Fibroblast of lung (primary cell): ENCODE results near the gene PTP4A2. TPM values are rescaled to one million over a fixed set of nuclear protein-coding genes. Genes with fewer than 3 reads are reported as not detected.

ENCODE experiments used
- DNase-seq, 2 donors: peaks; one replicate each; pipeline versions ENCODE4 v3.0.0 to v3.0.0-alpha.2; 2010; ENCODE audit warnings: low read depth in 2 of 2
- H2AFZ ChIP-seq: 2 replicates; pipeline ENCODE4 v1.5.1; 2012; ENCODE audit warnings: low read length, control low read depth, inconsistent platforms
- H3K27ac ChIP-seq: 2 replicates; pipeline ENCODE4 v1.5.1; 2011; ENCODE audit warnings: low read length, control low read depth; ENCODE audit not compliant: insufficient read depth
- H3K27me3 ChIP-seq: 2 replicates; pipeline ENCODE4 v1.5.1; 2011; ENCODE audit warnings: mild to moderate bottlenecking, low read length; ENCODE audit not compliant: control insufficient read depth, insufficient read depth
- H3K36me3 ChIP-seq: 2 replicates; pipeline ENCODE4 v1.5.1; 2011; ENCODE audit warnings: low read length; ENCODE audit not compliant: control insufficient read depth, insufficient read depth
- H3K4me1 ChIP-seq: 2 replicates; pipeline ENCODE4 v1.5.1; 2011; ENCODE audit warnings: low read length; ENCODE audit not compliant: control insufficient read depth, insufficient read depth; ENCODE audit errors: extremely low read depth
- H3K4me2 ChIP-seq: 2 replicates; pipeline ENCODE4 v1.5.1; 2011; ENCODE audit warnings: low read length, control low read depth; ENCODE audit not compliant: insufficient read depth; ENCODE audit errors: extremely low read depth
- H3K4me3 ChIP-seq, 4 experiments: fragments of 200-600 bp in 1 of 4; sonication (generic) in 1 of 4; replicated peaks in 1 of 4; 2 replicates each; pipeline ENCODE4 v1.5.1; 2011 to 2016; ENCODE audit warnings: low read length in 4 of 4, low read depth in 3 of 4, mild to moderate bottlenecking in 3 of 4, control low read depth in 2 of 4, inconsistent platforms in 1 of 4, mixed read lengths in 1 of 4; ENCODE audit not compliant: insufficient read depth in 1 of 4; ENCODE audit errors: control extremely low read depth in 1 of 4
- H3K79me2 ChIP-seq: 2 replicates; pipeline ENCODE4 v1.5.1; 2012; ENCODE audit warnings: mild to moderate bottlenecking, low read length, inconsistent platforms; ENCODE audit not compliant: control insufficient read depth, insufficient read depth
- H3K9ac ChIP-seq: 2 replicates; pipeline ENCODE4 v1.5.1; 2011; ENCODE audit warnings: mild to moderate bottlenecking, low read length, control low read depth; ENCODE audit not compliant: insufficient read depth
- H3K9me3 ChIP-seq: 2 replicates; pipeline ENCODE4 v1.5.1; 2012; ENCODE audit warnings: low read depth, low read length; ENCODE audit not compliant: control insufficient read depth, insufficient read depth
- H4K20me1 ChIP-seq: 2 replicates; pipeline ENCODE4 v1.5.1; 2011; ENCODE audit warnings: low read length; ENCODE audit not compliant: control insufficient read depth, insufficient read depth; ENCODE audit errors: extremely low read depth
- EZH2 ChIP-seq: IDR thresholded peaks from 2 replicates; pipeline ENCODE4 v1.5.1; 2012; ENCODE audit warnings: low read length, control low read depth, mild to moderate bottlenecking; ENCODE audit errors: missing control alignments
- polyA plus RNA-seq, 2 donors: library from polyadenylated mRNA; depleted of rRNA in 1 of 2; stranded (reverse) in 1 of 2; unstranded in 1 of 2; fragments of >200 nt; gene quantifications; 2 replicates each; pipeline ENCODE4 v1.2.1, GENCODE V29; 2011 to 2012; ENCODE audit warnings: missing spikeins in 1 of 2
- total RNA-seq: library from RNA; depleted of rRNA; stranded (reverse); fragments of >200 nt; gene quantifications from 2 replicates; pipeline ENCODE4 v1.2.1, GENCODE V29; 2014
- TF ChIP-seq, protein P1 (sequence below), 2 donors: IDR thresholded peaks in 1 of 2; conservative IDR thresholded peaks in 1 of 2; 1 replicate in 1 of 2; 2 replicates in 1 of 2; pipeline ENCODE4 v1.5.1; 2011 to 2012; ENCODE audit warnings: low read length in 2 of 2, control low read depth in 1 of 2, inconsistent platforms in 1 of 2, low read depth in 1 of 2, mild to moderate bottlenecking in 1 of 2

PTP4A2 gene
- total and polyA plus RNA-seq, 2 donors (not counting 1 experiment from before 2014, with no cell fraction given) = 366 to 429 TPM

DNA sequence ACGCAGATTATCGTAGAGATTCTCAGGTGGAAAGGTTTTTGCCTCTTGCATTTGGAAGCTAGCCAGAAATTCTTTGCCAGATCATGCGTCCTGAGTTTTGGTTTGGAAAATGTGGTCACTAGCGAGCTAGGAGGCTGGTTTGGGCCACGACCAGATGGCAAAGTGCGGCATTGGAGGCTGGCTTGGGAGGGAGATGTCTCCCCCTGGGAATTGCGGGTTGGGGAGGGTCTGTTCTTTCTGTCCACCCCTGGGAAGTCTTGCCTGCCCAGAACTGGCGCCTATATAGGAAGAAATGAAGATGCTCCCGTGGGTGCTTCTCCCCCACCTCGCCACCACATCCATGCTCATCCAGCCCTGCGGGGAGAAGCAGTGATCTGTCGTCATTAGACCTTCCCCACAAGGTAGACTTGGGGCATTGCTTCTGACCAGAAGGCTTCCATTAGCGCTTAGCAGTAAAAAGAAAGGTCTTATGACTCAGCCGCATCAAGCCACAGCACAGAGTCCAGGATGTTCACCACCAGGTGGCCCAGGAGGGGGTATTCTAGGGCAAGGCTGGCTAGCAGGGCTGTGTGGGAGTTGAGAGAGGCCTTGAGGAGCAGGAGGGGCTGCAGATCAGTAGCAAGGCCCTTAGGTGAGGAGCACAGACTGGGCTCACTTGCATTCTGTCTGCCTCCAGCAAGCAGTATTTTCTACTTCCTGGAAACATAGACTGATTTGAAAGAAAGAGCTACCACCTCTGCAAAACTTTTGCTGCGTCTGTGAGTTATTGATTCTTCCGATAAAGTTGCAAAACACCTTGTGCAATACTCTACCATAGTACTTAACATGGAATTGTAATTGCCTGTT, 1.5 kb upstream of the PTP4A2 start:
- TF ChIP-seq, protein P1, sequence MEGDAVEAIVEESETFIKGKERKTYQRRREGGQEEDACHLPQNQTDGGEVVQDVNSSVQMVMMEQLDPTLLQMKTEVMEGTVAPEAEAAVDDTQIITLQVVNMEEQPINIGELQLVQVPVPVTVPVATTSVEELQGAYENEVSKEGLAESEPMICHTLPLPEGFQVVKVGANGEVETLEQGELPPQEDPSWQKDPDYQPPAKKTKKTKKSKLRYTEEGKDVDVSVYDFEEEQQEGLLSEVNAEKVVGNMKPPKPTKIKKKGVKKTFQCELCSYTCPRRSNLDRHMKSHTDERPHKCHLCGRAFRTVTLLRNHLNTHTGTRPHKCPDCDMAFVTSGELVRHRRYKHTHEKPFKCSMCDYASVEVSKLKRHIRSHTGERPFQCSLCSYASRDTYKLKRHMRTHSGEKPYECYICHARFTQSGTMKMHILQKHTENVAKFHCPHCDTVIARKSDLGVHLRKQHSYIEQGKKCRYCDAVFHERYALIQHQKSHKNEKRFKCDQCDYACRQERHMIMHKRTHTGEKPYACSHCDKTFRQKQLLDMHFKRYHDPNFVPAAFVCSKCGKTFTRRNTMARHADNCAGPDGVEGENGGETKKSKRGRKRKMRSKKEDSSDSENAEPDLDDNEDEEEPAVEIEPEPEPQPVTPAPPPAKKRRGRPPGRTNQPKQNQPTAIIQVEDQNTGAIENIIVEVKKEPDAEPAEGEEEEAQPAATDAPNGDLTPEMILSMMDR (conservative IDR thresholded peaks at IDR 0.05 in 1 of 2, IDR thresholded peaks at IDR 0.05 in 1 of 2; ENCODE audit: low read depth in 1 of 2, low read length in 2 of 2) = peak; percentile 25 to 52
- no peak for TF ChIP-seq EZH2
- Histone ChIP-seq H4K20me1 (no peaks in the 10 kb centered on the region), H3K79me2 (peaks cover 29% of the 10 kb centered on the region), H3K27me3 (no peaks in the 10 kb centered on the region), H3K4me3 (no peak overlapping the region), H3K9ac (no peak overlapping the region), H3K27ac (no peak overlapping the region), H3K9me3 (no peaks in the 10 kb centered on the region), H3K4me1 (peaks cover 11% of the 10 kb centered on the region), H2AFZ (no peak overlapping the region), H3K4me2 (no peak overlapping the region), H3K36me3 (no peaks in the 10 kb centered on the region)
- DNase-seq = peak; percentile 83 to 91

DNA sequence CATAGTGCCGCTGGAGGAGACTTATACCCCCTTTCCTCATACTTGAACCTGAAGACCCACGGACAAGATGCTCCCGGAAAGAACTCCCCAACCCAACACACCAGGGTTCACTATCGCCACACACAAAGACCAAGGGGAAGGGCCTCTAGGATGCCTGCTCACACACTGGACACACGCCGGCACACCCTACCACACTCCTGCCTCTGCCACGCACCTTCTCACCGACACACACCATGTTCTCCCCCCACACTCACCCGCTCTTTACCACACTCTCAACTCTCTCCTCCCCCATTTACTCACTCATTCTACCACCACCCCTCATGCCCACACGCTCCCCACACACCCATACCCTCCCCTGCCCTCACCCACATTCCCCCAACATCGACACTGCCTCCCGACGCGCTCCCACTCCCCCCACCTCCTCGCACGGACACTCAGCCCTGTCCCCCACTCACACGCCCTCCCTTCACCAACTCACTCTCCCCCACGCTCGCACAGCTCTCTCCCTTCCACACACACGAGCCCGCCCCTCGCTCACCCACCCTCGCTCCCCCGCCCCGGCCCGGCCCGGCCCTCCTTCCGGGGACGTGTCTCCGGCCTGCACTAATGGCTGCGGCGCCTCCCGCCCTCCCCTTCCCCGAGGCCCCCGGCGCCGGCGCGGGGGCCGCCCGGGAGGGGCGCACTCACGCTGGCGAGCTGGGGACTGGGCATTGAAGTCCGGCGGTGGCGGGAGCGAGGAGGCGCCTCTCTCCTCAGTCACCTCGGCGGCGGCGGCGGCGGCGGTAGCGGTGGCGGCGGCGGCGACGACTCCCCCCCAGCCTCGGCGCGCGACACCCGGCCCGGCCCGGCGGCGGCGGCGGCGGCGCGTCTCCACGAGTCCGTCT, 626 bp downstream of the PTP4A2 start:
- Histone ChIP-seq H3K4me1 (peaks cover 19% of the 10 kb centered on the region), H3K79me2 (peaks cover 51% of the 10 kb centered on the region), H3K4me3 (peak overlapping the region; percentile 46 to 97 (median 80)), H3K36me3 (no peaks in the 10 kb centered on the region), H3K9ac (peak overlapping the region; percentile 84), H3K27ac (peak overlapping the region; percentile 96), H4K20me1 (peaks cover 5% of the 10 kb centered on the region), H3K27me3 (no peaks in the 10 kb centered on the region), H3K9me3 (no peaks in the 10 kb centered on the region), H3K4me2 (peak overlapping the region; percentile 63), H2AFZ (no peak overlapping the region)
- TF ChIP-seq EZH2 = no peak
- TF ChIP-seq, protein P1 (conservative IDR thresholded peaks at IDR 0.05 in 1 of 2, IDR thresholded peaks at IDR 0.05 in 1 of 2; ENCODE audit: low read depth in 1 of 2, low read length in 2 of 2) = no peak
- DNase-seq = peak; percentile 63 to 72

DNA sequence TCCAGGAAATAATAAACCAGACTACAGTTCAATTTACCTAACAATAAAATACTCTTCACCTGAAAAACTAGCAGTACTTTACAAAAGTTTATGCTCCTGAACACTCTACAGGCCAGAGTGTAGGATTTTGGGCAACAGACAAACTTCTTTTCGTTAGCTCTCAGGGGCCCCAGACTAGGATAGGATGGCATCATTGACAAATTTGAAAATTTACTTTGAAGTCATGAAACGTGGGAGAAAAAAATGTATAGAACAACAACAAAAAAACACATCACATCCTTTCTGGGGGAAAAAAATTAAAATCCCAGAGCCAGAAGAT, 1.2 kb downstream of the PTP4A2 start:
- Histone ChIP-seq H3K79me2 (peaks cover 57% of the 10 kb centered on the region), H3K4me3 (peak overlapping the region; percentile 46 to 97 (median 80)), H3K4me2 (peak overlapping the region; percentile 98), H3K4me1 (peaks cover 22% of the 10 kb centered on the region), H2AFZ (no peak overlapping the region), H3K27me3 (no peaks in the 10 kb centered on the region), H3K9ac (peak overlapping the region; percentile 84), H4K20me1 (peaks cover 8% of the 10 kb centered on the region), H3K36me3 (no peaks in the 10 kb centered on the region), H3K27ac (peak overlapping the region; percentile 96), H3K9me3 (no peaks in the 10 kb centered on the region)
- no peak for DNase-seq
- TF ChIP-seq, protein P1 (conservative IDR thresholded peaks at IDR 0.05 in 1 of 2, IDR thresholded peaks at IDR 0.05 in 1 of 2; ENCODE audit: low read depth in 1 of 2, low read length in 2 of 2) = no peak
- no peak for TF ChIP-seq EZH2
